ACC112 (cell line): ENCODE data around the gene SMOC1.

ENCODE experiments used
- H2AFZ ChIP-seq: fragments of 200-600 bp; sonication (generic); one replicate; pipeline ENCODE4 v1.6.0; 2017; ENCODE audit warnings: antibody characterized with exemption, low read length; ENCODE audit not compliant: unreplicated experiment
- H3K27ac ChIP-seq: fragments of 200-600 bp; sonication (generic); 2 replicates; pipeline ENCODE4 v1.5.1; 2014; ENCODE audit warnings: low read depth, mild to moderate bottlenecking, antibody characterized with exemption, low read length, moderate library complexity
- H3K27me3 ChIP-seq: fragments of 200-600 bp; sonication (generic); 2 replicates; pipeline ENCODE4 v1.6.1; 2014; ENCODE audit warnings: mild to moderate bottlenecking, antibody characterized with exemption, low read length, moderate library complexity, mixed read lengths; ENCODE audit not compliant: insufficient read depth
- H3K36me3 ChIP-seq: fragments of 200-600 bp; sonication (generic); 2 replicates; pipeline ENCODE4 v1.6.1; 2016; ENCODE audit warnings: mild to moderate bottlenecking, antibody characterized with exemption, low read length, moderate library complexity, mixed read lengths; ENCODE audit not compliant: insufficient read depth
- H3K4me1 ChIP-seq: fragments of 200-600 bp; sonication (generic); one replicate; pipeline ENCODE4 v1.6.1; 2016; ENCODE audit warnings: low read length, mixed read lengths; ENCODE audit not compliant: insufficient read depth, unreplicated experiment, control insufficient read depth
- H3K4me3 ChIP-seq: fragments of 200-600 bp; sonication (generic); 2 replicates; pipeline ENCODE4 v1.5.1; 2014; ENCODE audit warnings: mild to moderate bottlenecking, low read depth, low read length
- H3K79me2 ChIP-seq: fragments of 200-600 bp; sonication (generic); one replicate; pipeline ENCODE4 v1.6.0; 2016; ENCODE audit warnings: low read length; ENCODE audit not compliant: control insufficient read depth, unreplicated experiment, insufficient read depth

Gene SMOC1

DNA sequence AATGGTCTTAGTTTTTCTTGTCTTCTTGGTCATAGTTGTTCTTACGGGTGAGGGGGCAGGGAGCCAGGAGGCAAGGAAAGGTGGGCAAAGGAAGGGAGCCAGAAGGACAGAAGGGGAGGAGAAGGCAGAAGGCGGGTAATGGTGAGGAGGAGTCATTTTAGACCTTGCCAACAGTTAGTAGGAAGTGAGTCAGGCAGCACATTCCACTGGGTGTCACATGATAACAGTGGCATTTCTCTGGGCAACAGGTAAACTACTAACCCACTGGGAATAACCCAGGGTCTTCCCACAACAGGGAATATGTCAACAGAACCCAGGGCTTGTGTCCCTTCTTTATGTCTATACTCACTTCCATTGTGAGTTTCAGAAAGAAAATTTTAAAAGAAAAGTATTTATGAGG, 181.9 kb downstream of the SMOC1 start:
- H3K79me2 ChIP-seq: no peaks in the 10 kb centered on the region
- no peak overlapping the region for H2AFZ ChIP-seq
- H3K4me1 ChIP-seq: no peaks in the 10 kb centered on the region
- H3K4me3 ChIP-seq: no peak overlapping the region
- no peak overlapping the region for H3K27ac ChIP-seq
- no peaks in the 10 kb centered on the region for H3K36me3 ChIP-seq
- peaks cover 49% of the 10 kb centered on the region for H3K27me3 ChIP-seq

DNA sequence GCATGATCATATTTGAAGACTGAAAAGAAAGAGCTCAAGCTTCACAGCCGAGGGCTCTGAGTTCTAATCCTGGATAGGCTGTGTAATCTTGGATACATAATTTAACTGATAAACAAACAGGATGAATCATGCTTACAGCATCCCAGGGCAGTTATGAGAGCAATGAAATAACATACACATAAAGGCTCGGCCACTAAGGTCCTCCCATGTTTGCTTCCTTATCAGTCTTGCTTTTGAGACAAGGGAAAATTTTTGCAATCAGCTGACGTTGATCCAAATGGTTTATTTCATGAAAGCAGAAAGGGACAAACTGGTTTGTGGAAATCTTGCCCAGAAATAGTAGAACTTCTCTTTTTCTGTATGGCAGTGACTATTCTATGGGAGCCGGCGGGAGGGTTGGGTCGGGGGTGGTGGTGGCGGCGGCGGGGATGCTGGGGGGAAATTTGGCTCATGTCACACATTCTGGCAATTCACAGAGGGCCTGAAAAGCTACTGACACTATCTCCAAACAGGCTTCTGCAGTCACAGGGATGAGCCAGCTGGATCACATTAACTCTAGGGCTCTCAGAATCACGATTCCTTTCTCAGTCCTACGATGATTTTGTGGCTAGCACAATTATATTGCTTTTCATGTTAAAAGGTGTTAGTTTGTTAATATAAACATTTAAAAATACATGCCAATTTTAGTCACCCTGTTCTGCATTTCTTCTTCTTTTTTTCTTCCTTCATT, 185.1 kb downstream of the SMOC1 start:
- Histone ChIP-seq H2AFZ (no peak overlapping the region), H3K27me3 (peaks cover 38% of the 10 kb centered on the region), H3K4me3 (no peak overlapping the region), H3K4me1 (no peaks in the 10 kb centered on the region), H3K79me2 (no peaks in the 10 kb centered on the region), H3K27ac (no peak overlapping the region), H3K36me3 (no peaks in the 10 kb centered on the region)

DNA sequence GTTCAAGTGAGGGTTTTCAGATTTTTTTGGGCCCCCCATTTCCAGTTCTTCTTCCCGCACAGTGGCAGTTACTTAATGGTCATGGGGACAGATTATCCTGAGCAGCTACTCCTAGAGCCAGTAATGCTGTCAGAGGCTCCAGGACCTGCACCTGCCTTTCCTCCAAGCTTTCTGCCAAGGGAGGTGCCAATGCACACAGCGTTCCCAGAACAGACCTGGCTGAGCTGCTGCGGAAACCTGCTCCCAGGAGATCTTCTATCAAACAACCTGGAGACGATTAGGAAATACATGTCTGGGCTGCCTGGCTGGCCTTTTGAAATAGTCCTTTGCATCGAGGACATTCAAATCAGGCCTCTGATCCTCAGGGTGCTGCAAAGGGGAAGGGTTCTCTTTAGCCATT, 188.6 kb downstream of the SMOC1 start:
- Histone ChIP-seq H3K36me3 (no peaks in the 10 kb centered on the region), H3K27ac (no peak overlapping the region), H3K27me3 (peaks cover 48% of the 10 kb centered on the region), H3K4me1 (no peaks in the 10 kb centered on the region), H2AFZ (no peak overlapping the region), H3K79me2 (no peaks in the 10 kb centered on the region), H3K4me3 (no peak overlapping the region)

DNA sequence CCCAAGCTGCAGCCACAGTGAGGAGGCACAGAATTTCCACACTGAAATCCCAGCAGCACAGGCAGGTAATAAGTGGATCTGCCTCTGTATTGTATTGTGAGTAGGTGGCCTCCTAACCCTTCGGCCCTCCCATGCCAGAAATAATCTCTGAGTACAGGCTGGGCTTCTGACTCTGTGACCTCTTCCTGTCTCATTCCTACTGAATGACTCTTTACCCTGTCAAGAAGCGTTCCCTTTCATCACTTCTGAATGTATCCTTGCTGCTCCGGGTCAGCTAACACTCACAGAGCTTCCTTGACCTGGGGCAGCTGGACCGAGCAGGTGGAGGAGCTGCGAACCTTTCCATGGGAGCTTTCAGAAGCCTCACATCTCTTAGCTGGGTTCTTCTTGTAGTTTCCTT, 190.0 kb downstream of the SMOC1 start:
- Histone ChIP-seq H3K27ac (no peak overlapping the region), H3K4me3 (no peak overlapping the region), H3K27me3 (peaks cover 34% of the 10 kb centered on the region), H3K79me2 (no peaks in the 10 kb centered on the region), H2AFZ (no peak overlapping the region), H3K4me1 (no peaks in the 10 kb centered on the region), H3K36me3 (no peaks in the 10 kb centered on the region)

DNA sequence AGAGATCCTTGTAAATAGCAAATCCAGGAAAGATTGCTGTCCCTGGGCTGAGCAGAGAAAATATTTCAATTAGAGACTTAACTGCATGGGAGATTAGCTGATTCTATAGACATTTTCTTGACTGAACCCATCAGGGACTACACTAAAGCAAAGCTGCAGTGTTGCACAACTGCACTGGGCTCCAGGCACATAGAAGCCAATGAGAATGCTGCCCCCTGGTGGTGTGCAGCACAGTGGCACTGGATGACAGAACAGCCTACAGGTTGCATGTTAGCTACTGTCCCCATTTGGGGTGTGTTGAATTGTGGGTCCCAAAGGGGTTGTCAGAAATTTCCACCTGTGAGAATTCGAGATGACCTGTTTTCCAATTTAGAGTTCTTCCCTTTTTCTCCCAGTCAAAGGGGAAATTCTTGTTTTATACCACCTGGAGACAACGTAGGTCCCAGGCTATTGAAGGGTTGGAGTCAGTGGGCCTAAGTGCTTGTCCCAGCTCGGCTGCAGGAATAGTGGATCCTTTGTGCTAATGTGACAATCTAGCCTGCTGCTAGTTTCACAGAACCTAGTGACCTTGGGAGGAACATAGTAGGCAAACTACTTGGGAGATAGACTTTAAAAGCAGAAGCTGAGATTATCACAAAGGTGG, 194.8 kb downstream of the SMOC1 start:
- Histone ChIP-seq H3K36me3 (no peaks in the 10 kb centered on the region), H3K79me2 (no peaks in the 10 kb centered on the region), H3K27me3 (peaks cover 45% of the 10 kb centered on the region), H3K4me1 (no peaks in the 10 kb centered on the region), H3K4me3 (no peak overlapping the region), H3K27ac (no peak overlapping the region), H2AFZ (no peak overlapping the region)

DNA sequence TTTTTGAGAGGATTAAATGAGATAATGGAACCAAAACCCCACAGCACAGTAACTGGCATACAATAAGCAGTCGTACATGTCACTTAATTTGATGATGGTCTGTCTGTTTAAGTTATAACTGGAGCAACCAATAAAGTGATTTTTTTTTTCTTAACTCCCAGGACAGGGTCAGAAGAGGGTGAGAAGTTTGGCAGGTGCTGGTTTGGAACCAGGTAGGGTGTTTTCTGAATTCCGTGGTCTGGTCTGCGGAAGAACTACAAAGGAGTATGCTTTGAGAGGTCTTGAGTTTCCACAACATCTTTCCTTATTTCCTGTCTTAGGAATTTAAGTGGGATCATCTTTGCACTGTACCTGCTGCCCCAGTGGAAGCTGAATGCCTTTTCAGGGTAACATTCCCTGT, 197.8 kb downstream of the SMOC1 start:
- H3K27me3 ChIP-seq: peaks cover 33% of the 10 kb centered on the region
- no peaks in the 10 kb centered on the region for H3K36me3 ChIP-seq
- H3K27ac ChIP-seq: no peak overlapping the region
- no peaks in the 10 kb centered on the region for H3K79me2 ChIP-seq
- no peaks in the 10 kb centered on the region for H3K4me1 ChIP-seq
- no peak overlapping the region for H3K4me3 ChIP-seq
- no peak overlapping the region for H2AFZ ChIP-seq

DNA sequence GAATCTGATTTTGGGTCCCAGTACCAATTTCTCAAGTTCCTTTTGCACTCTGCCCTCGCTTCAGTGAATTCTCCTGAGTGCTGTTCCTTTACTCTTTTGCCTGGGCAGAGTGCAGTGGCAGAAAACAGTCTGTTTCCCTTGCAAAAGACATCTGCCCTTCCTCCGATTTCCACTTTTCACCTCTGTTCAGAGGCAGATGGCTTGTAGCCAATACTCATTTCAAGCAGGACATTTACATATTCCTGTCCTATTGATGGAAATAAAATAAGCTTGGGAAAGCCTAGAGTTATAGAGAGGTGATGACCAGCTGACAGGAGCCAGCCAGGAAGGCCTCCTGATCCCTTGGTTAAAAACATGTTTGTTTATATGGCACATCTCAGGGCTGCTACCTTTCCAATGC, 198.5 kb downstream of the SMOC1 start:
- Histone ChIP-seq H3K27me3 (peaks cover 31% of the 10 kb centered on the region), H3K79me2 (no peaks in the 10 kb centered on the region), H3K27ac (no peak overlapping the region), H3K4me3 (no peak overlapping the region), H3K4me1 (no peaks in the 10 kb centered on the region), H2AFZ (no peak overlapping the region), H3K36me3 (no peaks in the 10 kb centered on the region)

DNA sequence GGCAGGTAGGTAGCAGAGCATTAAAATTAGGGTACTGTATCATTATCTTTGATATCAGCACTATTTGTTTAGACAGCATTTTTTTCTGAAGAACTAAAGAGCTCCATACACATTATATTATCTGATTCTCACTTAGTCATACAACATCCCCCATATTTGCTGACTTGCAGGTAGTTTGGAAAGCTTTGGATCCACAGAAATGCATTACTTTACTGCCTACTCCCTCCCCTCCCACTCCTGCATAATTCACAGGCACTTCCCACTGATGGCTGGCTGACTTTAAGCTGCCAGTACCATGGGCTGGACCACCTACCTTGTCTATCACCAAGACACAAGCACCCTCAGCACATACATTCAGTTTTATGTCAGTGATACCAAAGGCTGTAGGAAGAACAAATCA, 199.1 kb downstream of the SMOC1 start:
- H2AFZ ChIP-seq: no peak overlapping the region
- peaks cover 37% of the 10 kb centered on the region for H3K27me3 ChIP-seq
- no peaks in the 10 kb centered on the region for H3K4me1 ChIP-seq
- H3K79me2 ChIP-seq: no peaks in the 10 kb centered on the region
- H3K36me3 ChIP-seq: no peaks in the 10 kb centered on the region
- H3K4me3 ChIP-seq: no peak overlapping the region
- no peak overlapping the region for H3K27ac ChIP-seq

DNA sequence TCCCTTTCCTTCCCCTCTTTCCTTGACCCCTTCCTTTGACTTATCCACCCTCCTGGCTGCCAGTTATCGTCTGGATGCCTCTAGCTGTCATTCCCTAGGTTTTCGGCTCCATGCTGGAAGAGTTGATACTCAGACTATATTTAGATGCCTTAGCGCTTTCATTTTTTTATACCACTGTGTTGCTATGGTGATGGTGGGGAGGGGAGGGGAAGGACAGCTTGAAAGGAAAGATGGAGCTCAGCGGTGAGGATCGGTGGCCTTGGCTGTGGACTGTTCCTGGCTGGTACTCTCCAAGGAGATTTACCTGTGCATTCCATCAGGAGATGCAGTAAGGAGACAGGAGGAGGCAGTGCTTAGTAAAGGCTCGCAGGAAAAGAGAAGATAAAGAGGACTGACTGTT, 200.9 kb downstream of the SMOC1 start:
- peaks cover 50% of the 10 kb centered on the region for H3K27me3 ChIP-seq
- H3K79me2 ChIP-seq: no peaks in the 10 kb centered on the region

More for the DNA sequence above, 200.9 kb downstream of the SMOC1 start:
- Histone ChIP-seq H3K4me1 (no peaks in the 10 kb centered on the region), H3K4me3 (no peak overlapping the region), H3K27ac (no peak overlapping the region), H3K36me3 (no peaks in the 10 kb centered on the region), H2AFZ (no peak overlapping the region)
